Measurements from ENCODE around the gene CCDC179. TPM values are rescaled to one million over a fixed set of nuclear protein-coding genes. Genes with fewer than 3 reads are reported as not detected.
A peak's percentile ranks its signal among the peaks of the same experiment; 100 is the strongest.

CCDC179 gene
- total RNA-seq, 4 donors from 2014 or later: not detected

DNA sequence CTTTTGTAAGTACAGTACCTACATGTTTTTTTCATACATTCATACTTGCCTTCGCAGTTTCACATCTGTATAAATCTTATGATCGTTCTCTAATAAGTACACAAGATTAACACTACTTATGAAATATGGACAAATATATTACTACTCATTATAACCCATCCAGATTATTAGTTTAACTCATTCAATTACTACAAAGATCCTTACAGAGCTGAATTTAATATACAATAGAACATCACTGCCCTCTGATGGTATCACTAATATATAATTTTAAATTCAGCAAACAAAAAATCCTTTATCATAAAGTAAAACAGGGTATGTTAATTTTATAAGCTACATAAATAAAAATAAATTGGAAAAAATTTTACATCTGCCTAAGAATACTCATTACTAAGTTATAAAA, 38.1 kb downstream of the CCDC179 start:
- H3K4me1 ChIP-seq: no peaks in the 10 kb centered on the region
- H3K36me3 ChIP-seq: peaks cover 0 to 37% of the 10 kb centered on the region in 2 donors
- H3K4me3 ChIP-seq: no peak overlapping the region
- in situ Hi-C loops (cut with MboI; ENCODE audit: low sequenced_read_pairs in 4 of 4): no loop called here
- intact Hi-C loops (cut with DNase I; ENCODE audit: low total_unique reads): loop anchor here (10.0 kb wide), 1 partner anchor 157 kb away; the partner anchor contains the start of gene GAS2
- TF ChIP-seq CTCF (IDR thresholded peaks at IDR 0.05 in 4 of 5, conservative IDR thresholded peaks at IDR 0.05 in 1 of 5) (no peak), POLR2A (IDR thresholded peaks at IDR 0.05) (no peak)
- ATAC-seq (no peak), DNase-seq (no peak)
- H3K27ac ChIP-seq: no peak overlapping the region
- H3K27me3 ChIP-seq: no peaks in the 10 kb centered on the region
- no peaks in the 10 kb centered on the region for H3K9me3 ChIP-seq

- no peak for ATAC-seq
- intact Hi-C loops (cut with DNase I; ENCODE audit: low total_unique reads) (no loop called here), in situ Hi-C loops (cut with MboI; ENCODE audit: low sequenced_read_pairs in 4 of 4) (no loop called here)
- Histone ChIP-seq H3K4me1 (peaks cover 9 to 10% of the 10 kb centered on the region in 2 donors), H3K27ac (no peak overlapping the region), H3K36me3 (no peaks in the 10 kb centered on the region), H3K27me3 (no peaks in the 10 kb centered on the region), H3K9me3 (no peaks in the 10 kb centered on the region), H3K4me3 (no peak overlapping the region)
- TF ChIP-seq POLR2A (IDR thresholded peaks at IDR 0.05): no peak
- TF ChIP-seq CTCF (IDR thresholded peaks at IDR 0.05 in 4 of 5, conservative IDR thresholded peaks at IDR 0.05 in 1 of 5): no peak
- DNase-seq: no peak
Observed at GRCh38 chr11:22809893-22810292, 50.4 kb downstream of the CCDC179 start.

GRCh38 chr11:22808571-22809197, 51.6 kb downstream of the CCDC179 start:
- H3K4me1 ChIP-seq: peaks cover 9 to 10% of the 10 kb centered on the region in 2 donors
- H3K36me3 ChIP-seq: no peaks in the 10 kb centered on the region
- no peak for TF ChIP-seq POLR2A (IDR thresholded peaks at IDR 0.05)
- TF ChIP-seq CTCF (IDR thresholded peaks at IDR 0.05 in 4 of 5, conservative IDR thresholded peaks at IDR 0.05 in 1 of 5): no peak
- H3K4me3 ChIP-seq: no peak overlapping the region
- ATAC-seq: peak; percentile 45 to 49
- no peaks in the 10 kb centered on the region for H3K27me3 ChIP-seq
- in situ Hi-C loops (cut with MboI; ENCODE audit: low sequenced_read_pairs in 4 of 4) (no loop called here), intact Hi-C loops (cut with DNase I; ENCODE audit: low total_unique reads) (no loop called here)
- peak overlapping the region in 3 of 4 donors; percentile 36 to 56 (median 43) for H3K27ac ChIP-seq
- no peaks in the 10 kb centered on the region for H3K9me3 ChIP-seq
- peak in 1 of 2 donors; percentile 19 for DNase-seq

- intact Hi-C loops (cut with DNase I; ENCODE audit: low total_unique reads) (no loop called here), in situ Hi-C loops (cut with MboI; ENCODE audit: low sequenced_read_pairs in 4 of 4) (no loop called here)
- no peak for TF ChIP-seq POLR2A (IDR thresholded peaks at IDR 0.05)
- TF ChIP-seq CTCF (IDR thresholded peaks at IDR 0.05 in 4 of 5, conservative IDR thresholded peaks at IDR 0.05 in 1 of 5): no peak
- H3K9me3 ChIP-seq: no peaks in the 10 kb centered on the region
- DNase-seq (no peak), ATAC-seq (no peak)
- H3K36me3 ChIP-seq: no peaks in the 10 kb centered on the region
- peak overlapping the region in 2 of 4 donors; percentile 36 to 43 for H3K27ac ChIP-seq
- H3K4me1 ChIP-seq: peaks cover 9 to 10% of the 10 kb centered on the region in 2 donors
- H3K27me3 ChIP-seq: no peaks in the 10 kb centered on the region
- no peak overlapping the region for H3K4me3 ChIP-seq
Observed at GRCh38 chr11:22807855-22808570, 52.3 kb downstream of the CCDC179 start.

Data from gastrocnemius medialis (tissue), 4 donors.